Measurements from ENCODE around the gene EVI2B. TPM values are rescaled to one million over a fixed set of nuclear protein-coding genes. Genes with fewer than 3 reads are reported as not detected.

EVI2B gene
- total and polyA plus RNA-seq, 2 experiments from 2014 or later, result 0.22 to 0.49 TPM

- H3K9ac ChIP-seq, result peak overlapping the region; percentile 17
These were observed 6.9 kb upstream of the EVI2B start for GRCh38 chr17:31320791-31321190.

GRCh38 chr17:31320241-31320640 is 6.4 kb upstream of the EVI2B start:
- Histone ChIP-seq H3K9me2 (ENCODE audit: insufficient read depth) (no peaks in the 10 kb centered on the region), H3K4me1 (ENCODE audit: insufficient read depth) (peaks cover 20% of the 10 kb centered on the region), H3K36me3 (ENCODE audit: low read depth) (no peaks in the 10 kb centered on the region), H3F3A (ENCODE audit: insufficient read depth) (peaks cover 16% of the 10 kb centered on the region), H3K27me3 (replicated peaks; ENCODE audit: insufficient read depth) (no peaks in the 10 kb centered on the region), H3K9me3 (ENCODE audit: low read depth) (no peaks in the 10 kb centered on the region), H3K27ac (no peak overlapping the region), H4K20me1 (ENCODE audit: insufficient read depth) (no peaks in the 10 kb centered on the region), H3K9ac (no peak overlapping the region), H3K79me2 (ENCODE audit: insufficient read depth) (0 out of 2 replicates have a peak, but pooled peaks cover 6% of the 10 kb centered on the region), H2AFZ (no peak overlapping the region), H3K4me2 (ENCODE audit: unreplicated experiment) (no peak overlapping the region), H3K4me3 (no peak overlapping the region)
- in situ Hi-C loops (cut with MboI), result no loop called here
- WGBS, 2 experiments (ENCODE audit: low coverage in 1 of 2, low lambda C conversion rate in 2 of 2, missing lambda C conversion rate in 2 of 2), result 98 to 99% methylated on average over 2 of the region's 2 CpGs
- DNase-seq, result no peak
- TF ChIP-seq EZH2 (IDR thresholded peaks at IDR 0.05; ENCODE audit: insufficient read depth, poor library complexity, severe bottlenecking) (no peak), EZH2phosphoT487 (IDR thresholded peaks at IDR 0.05; ENCODE audit: insufficient read depth, low read depth) (no peak)

More at GRCh38 chr17:31320791-31321190, 6.9 kb upstream of the EVI2B start:
- peak; percentile 10 for DNase-seq
- in situ Hi-C loops (cut with MboI), result no loop called here
- Histone ChIP-seq H3K9me3 (ENCODE audit: low read depth) (no peaks in the 10 kb centered on the region), H3K27ac (peak overlapping the region; percentile 46), H3K79me2 (ENCODE audit: insufficient read depth) (0 out of 2 replicates have a peak, but pooled peaks cover 6% of the 10 kb centered on the region), H3K36me3 (ENCODE audit: low read depth) (no peaks in the 10 kb centered on the region), H3K4me1 (ENCODE audit: insufficient read depth) (peaks cover 20% of the 10 kb centered on the region), H2AFZ (no peak overlapping the region), H3K4me2 (ENCODE audit: unreplicated experiment) (peak overlapping the region; percentile 71), H3K9me2 (ENCODE audit: insufficient read depth) (no peaks in the 10 kb centered on the region), H3K27me3 (replicated peaks; ENCODE audit: insufficient read depth) (no peaks in the 10 kb centered on the region), H3F3A (ENCODE audit: insufficient read depth) (peaks cover 16% of the 10 kb centered on the region), H4K20me1 (ENCODE audit: insufficient read depth) (no peaks in the 10 kb centered on the region), H3K4me3 (peak overlapping the region; percentile 39)
- TF ChIP-seq EZH2phosphoT487 (IDR thresholded peaks at IDR 0.05; ENCODE audit: insufficient read depth, low read depth), result no peak
- TF ChIP-seq EZH2 (IDR thresholded peaks at IDR 0.05; ENCODE audit: insufficient read depth, poor library complexity, severe bottlenecking), result no peak
- whole genome bisulfite sequencing, 2 experiments (ENCODE audit: low coverage in 1 of 2, low lambda C conversion rate in 2 of 2, missing lambda C conversion rate in 2 of 2), result 59 to 71% methylated on average over 1 of the region's 1 CpG

- H3K27ac ChIP-seq, result no peak overlapping the region
These were observed 5.2 kb upstream of the EVI2B start for GRCh38 chr17:31318851-31319661.

GRCh38 chr17:31318298-31318801 is 4.5 kb upstream of the EVI2B start:
- peak; percentile 45 for DNase-seq
- H3K27ac ChIP-seq, result no peak overlapping the region

More at GRCh38 chr17:31318851-31319661, 5.2 kb upstream of the EVI2B start:
- 92 to 98% methylated on average over 5 of the region's 5 CpGs for WGBS, 2 experiments (ENCODE audit: low coverage in 1 of 2, low lambda C conversion rate in 2 of 2, missing lambda C conversion rate in 2 of 2)
- Histone ChIP-seq H3K4me2 (ENCODE audit: unreplicated experiment) (no peak overlapping the region), H3K9me3 (ENCODE audit: low read depth) (no peaks in the 10 kb centered on the region), H4K20me1 (ENCODE audit: insufficient read depth) (no peaks in the 10 kb centered on the region), H3F3A (ENCODE audit: insufficient read depth) (peaks cover 24% of the 10 kb centered on the region), H3K27me3 (replicated peaks; ENCODE audit: insufficient read depth) (no peaks in the 10 kb centered on the region), H3K9me2 (ENCODE audit: insufficient read depth) (no peaks in the 10 kb centered on the region), H2AFZ (no peak overlapping the region), H3K9ac (no peak overlapping the region), H3K4me1 (ENCODE audit: insufficient read depth) (peaks cover 26% of the 10 kb centered on the region), H3K4me3 (no peak overlapping the region), H3K36me3 (ENCODE audit: low read depth) (no peaks in the 10 kb centered on the region), H3K79me2 (ENCODE audit: insufficient read depth) (0 out of 2 replicates have a peak, but pooled peaks cover 6% of the 10 kb centered on the region)
- in situ Hi-C loops (cut with MboI), result no loop called here
- TF ChIP-seq EZH2 (IDR thresholded peaks at IDR 0.05; ENCODE audit: insufficient read depth, poor library complexity, severe bottlenecking) (no peak), EZH2phosphoT487 (IDR thresholded peaks at IDR 0.05; ENCODE audit: insufficient read depth, low read depth) (no peak)
- DNase-seq, result no peak

More at GRCh38 chr17:31318298-31318801, 4.5 kb upstream of the EVI2B start:
- 79 to 87% methylated on average over 8 of the region's 8 CpGs for WGBS, 2 experiments (ENCODE audit: low coverage in 1 of 2, low lambda C conversion rate in 2 of 2, missing lambda C conversion rate in 2 of 2)
- Histone ChIP-seq H3K4me3 (no peak overlapping the region), H3K27me3 (replicated peaks; ENCODE audit: insufficient read depth) (no peaks in the 10 kb centered on the region), H3K4me1 (ENCODE audit: insufficient read depth) (peaks cover 33% of the 10 kb centered on the region), H3K9me3 (ENCODE audit: low read depth) (no peaks in the 10 kb centered on the region), H3K79me2 (ENCODE audit: insufficient read depth) (0 out of 2 replicates have a peak, but pooled peaks cover 6% of the 10 kb centered on the region), H3K9me2 (ENCODE audit: insufficient read depth) (no peaks in the 10 kb centered on the region), H2AFZ (no peak overlapping the region), H3F3A (ENCODE audit: insufficient read depth) (peaks cover 30% of the 10 kb centered on the region), H4K20me1 (ENCODE audit: insufficient read depth) (no peaks in the 10 kb centered on the region), H3K9ac (no peak overlapping the region), H3K4me2 (ENCODE audit: unreplicated experiment) (no peak overlapping the region), H3K36me3 (ENCODE audit: low read depth) (no peaks in the 10 kb centered on the region)
- TF ChIP-seq EZH2 (IDR thresholded peaks at IDR 0.05; ENCODE audit: insufficient read depth, poor library complexity, severe bottlenecking) (no peak), EZH2phosphoT487 (IDR thresholded peaks at IDR 0.05; ENCODE audit: insufficient read depth, low read depth) (no peak)
- in situ Hi-C loops (cut with MboI), result no loop called here

All from GM23248 (cell line).